ENCODE results near the gene POLRMT.
"Not testable (repeated sequence)": the region's sequence is repeated elsewhere in the genome, so short reads cannot be mapped to it uniquely, and the experiment has no call there.

The POLRMT gene

DNA sequence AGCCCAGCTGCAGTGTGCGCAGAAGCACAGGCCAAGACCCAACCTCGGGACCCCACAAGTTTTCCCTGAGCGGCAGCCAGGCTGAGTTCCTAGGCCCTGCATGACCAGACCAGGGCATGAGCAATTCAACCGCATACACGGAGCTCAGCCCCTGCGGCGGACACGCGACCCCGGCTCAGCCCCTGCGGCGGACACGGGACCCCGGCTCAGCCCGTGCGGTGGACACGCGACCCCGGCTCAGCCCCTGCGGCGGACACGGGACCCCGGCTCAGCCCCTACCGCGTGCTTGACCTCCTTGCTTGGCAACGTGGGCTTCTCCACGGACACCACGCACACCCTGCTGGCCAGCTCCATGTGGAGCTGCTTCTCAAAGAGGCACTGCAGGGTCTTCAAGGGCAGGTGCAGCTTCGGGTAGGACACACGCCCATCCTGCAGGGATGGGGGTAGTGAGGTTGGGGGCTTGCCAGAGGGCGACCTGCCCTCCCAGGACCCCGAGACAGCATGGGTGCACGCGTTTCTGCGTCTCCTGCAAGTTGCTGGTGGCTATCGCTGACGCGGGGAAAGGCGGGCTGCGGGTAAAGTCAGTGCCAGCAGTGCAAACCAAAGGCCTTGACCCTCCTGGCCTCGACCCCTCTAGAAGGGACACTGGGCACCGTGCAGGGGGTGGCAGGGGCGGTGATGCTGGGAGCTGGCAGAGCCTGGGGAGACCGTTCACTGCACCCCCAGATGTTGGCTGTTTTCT, 10.0 kb downstream of the POLRMT start:
- H3K4me3 ChIP-seq (replicated peaks; ENCODE audit: low read depth, low read length) = no peak overlapping the region
- TF ChIP-seq, protein P1, sequence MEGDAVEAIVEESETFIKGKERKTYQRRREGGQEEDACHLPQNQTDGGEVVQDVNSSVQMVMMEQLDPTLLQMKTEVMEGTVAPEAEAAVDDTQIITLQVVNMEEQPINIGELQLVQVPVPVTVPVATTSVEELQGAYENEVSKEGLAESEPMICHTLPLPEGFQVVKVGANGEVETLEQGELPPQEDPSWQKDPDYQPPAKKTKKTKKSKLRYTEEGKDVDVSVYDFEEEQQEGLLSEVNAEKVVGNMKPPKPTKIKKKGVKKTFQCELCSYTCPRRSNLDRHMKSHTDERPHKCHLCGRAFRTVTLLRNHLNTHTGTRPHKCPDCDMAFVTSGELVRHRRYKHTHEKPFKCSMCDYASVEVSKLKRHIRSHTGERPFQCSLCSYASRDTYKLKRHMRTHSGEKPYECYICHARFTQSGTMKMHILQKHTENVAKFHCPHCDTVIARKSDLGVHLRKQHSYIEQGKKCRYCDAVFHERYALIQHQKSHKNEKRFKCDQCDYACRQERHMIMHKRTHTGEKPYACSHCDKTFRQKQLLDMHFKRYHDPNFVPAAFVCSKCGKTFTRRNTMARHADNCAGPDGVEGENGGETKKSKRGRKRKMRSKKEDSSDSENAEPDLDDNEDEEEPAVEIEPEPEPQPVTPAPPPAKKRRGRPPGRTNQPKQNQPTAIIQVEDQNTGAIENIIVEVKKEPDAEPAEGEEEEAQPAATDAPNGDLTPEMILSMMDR (IDR thresholded peaks at IDR 0.05; ENCODE audit: low read length, missing control alignments) = no peak
- DNase-seq (ENCODE audit: low read depth) = no peak

DNA sequence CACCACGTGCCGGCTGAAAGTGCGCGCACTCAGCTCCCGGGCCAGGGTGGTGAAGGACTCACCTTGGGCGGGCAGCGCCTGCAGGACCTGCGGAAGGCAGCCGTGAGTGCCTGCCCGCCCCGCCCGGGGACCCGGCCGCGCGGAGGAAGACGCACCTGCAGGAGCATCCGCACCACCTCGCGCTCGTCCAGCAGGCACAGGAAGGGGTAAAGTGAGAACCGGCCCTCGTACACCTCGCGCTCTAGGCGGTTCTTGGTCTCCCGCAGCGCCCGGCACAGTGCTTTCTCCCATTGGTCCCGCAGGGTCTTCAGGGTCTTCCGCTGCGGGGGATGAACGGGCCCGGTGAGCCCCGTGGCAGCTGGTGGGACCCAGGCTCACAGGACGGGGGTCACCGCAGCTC, 10.7 kb downstream of the POLRMT start:
- TF ChIP-seq, protein P1 (IDR thresholded peaks at IDR 0.05; ENCODE audit: low read length, missing control alignments) = no peak
- DNase-seq (ENCODE audit: low read depth) = no peak
- H3K4me3 ChIP-seq (replicated peaks; ENCODE audit: low read depth, low read length) = no peak overlapping the region

DNA sequence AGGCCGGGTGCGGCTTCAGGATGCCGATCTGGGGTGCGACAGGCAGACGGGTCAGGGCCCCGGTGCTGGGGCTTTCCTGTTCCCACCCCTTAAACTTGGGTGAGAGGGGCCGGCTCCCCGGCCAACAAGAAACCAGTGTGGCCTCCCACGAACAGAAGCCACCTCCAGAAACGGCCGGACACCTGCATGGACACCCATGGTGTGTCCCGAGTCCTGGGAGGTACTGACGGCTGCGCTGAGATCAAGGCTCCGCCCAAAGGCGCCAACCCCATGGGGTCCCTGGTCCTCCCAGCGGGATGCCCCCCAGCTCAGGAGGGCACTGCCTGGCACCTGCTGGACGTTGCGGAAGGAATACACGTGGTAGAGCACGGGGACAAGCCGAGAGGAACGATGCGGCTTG, 11.5 kb downstream of the POLRMT start:
- TF ChIP-seq, protein P1 (IDR thresholded peaks at IDR 0.05; ENCODE audit: low read length, missing control alignments) = no peak
- no peak for DNase-seq (ENCODE audit: low read depth)
- no peak overlapping the region for H3K4me3 ChIP-seq (replicated peaks; ENCODE audit: low read depth, low read length)

DNA sequence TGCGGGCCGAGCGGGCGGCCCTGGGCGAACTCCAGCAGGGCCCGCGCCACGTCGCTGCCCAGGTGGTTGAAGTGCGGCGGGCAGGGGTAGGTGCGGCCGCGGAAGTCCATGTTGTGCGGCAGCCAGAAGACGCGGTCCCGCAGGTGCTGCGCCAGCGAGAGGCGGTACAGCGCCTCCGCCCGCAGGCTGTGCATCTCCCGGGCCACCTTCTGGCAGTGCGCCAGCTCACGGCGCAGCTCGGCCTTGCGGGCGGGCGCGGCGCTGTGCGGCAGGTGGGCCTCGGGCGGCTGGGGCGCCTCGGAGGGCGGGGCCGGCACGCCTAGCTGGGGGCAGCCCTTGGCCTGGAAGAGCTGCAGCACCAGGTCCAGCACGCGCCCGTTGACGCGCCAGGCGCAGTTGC, 12.1 kb downstream of the POLRMT start:
- DNase-seq (ENCODE audit: low read depth); H3K4me3 ChIP-seq (replicated peaks; ENCODE audit: low read depth, low read length): not testable (repeated sequence)

DNA sequence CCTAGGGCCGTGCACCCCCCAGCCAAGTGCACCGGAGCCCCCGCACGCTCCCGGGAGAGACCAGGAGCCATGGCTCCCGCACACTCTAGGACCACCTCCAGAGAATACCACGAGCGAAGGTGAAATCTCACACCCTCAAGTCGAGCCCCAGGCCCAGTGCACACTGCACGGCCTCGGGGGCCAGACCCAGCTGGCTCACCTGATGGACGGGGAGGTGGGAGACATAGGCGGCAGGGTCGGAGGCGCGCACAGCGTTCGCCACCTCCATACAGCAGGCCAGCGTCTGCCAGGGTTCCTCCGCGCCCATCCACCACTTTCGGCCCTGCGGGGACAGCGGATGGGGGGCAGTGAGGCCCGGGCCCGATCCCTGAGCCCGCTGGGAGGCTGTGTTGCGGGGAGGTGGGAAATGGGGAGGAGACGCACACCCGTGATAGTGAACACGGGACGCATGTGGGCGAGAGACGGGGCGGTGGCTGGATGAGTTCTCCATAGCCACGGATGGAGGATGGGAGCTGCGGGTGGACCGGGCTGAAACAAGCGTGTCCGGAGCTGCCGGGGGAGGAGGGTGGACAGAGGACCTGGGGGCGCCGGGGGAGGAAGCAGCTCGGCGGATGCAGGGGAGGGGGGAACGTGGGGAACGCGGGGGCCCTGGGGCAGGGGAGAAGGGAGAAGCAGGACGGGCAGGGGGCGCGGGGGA, 13.0 kb downstream of the POLRMT start:
- H3K4me3 ChIP-seq (replicated peaks; ENCODE audit: low read depth, low read length) = no peak overlapping the region
- TF ChIP-seq, protein P1 (IDR thresholded peaks at IDR 0.05; ENCODE audit: low read length, missing control alignments) = no peak
- DNase-seq (ENCODE audit: low read depth) = no peak

DNA sequence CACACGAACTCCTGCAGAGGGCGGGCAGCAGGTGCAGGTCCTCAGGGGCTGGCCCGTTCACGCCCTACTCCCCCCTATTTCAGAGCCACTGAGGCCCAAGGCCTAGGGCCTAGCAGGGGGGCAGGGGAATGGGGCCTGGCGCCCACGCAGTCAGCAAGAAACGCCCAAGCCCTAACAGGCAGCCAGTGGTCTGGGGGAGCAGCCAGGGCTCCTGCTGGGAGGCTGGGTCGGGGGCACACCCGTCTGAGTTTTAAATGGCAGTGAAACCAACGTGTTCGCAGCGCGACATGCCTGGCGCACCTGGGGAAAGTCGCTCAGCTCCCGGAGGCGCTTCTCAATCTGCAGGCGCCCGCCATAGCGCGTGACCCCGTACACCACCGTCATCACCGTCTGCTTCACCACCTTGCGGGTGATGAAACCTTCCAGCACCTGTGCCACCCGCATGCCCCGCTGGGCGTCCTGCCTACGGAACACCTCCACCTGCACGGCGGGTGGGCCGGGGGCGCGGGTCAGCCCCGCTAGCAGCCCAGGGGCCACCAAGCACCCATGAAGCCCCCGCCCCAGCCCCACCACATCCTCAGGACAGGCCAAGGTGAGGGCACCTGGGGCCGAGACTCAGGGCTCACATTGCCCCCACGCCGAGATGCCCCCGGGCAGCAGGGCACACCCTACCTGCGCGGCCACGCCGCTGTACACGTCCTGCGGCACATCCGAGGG, 13.9 kb downstream of the POLRMT start:
- TF ChIP-seq, protein P1 (IDR thresholded peaks at IDR 0.05; ENCODE audit: low read length, missing control alignments) = no peak
- no peak for DNase-seq (ENCODE audit: low read depth)
- no peak overlapping the region for H3K4me3 ChIP-seq (replicated peaks; ENCODE audit: low read depth, low read length)

DNA sequence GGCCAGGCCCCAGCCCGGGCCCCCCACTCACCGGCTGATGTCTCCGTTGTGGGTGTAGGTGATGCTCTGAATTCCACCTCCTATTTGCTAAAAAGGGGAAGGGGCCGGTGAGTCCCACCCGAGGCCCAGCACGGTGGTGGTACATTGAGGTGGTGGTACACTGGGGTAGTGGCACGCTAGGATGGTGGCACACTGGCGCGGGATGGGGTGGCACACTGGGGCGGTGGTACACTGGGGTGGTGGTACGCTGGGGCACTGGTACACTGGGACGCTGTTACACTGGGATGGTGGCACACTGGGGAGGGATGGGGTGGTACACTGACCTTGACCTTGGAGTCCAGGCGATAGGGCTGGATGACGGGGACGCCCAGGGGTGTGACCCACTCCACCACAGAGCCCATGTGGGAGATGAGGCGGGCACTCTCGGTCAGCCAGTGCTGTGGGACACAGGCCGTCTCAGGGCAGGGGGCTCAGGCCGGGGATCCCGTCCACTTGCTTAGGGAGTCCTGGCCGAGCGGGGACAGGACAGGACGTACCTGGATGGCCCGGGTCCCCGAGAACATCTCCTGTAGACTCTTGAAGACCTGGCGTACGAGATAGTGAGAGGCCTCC, 14.6 kb downstream of the POLRMT start:
- no peak for DNase-seq (ENCODE audit: low read depth)
- TF ChIP-seq, protein P1 (IDR thresholded peaks at IDR 0.05; ENCODE audit: low read length, missing control alignments) = no peak
- H3K4me3 ChIP-seq (replicated peaks; ENCODE audit: low read depth, low read length) = no peak overlapping the region
